Hematopoietic multipotent progenitor cell treated with erythropoietin and hydrocortisone succinate and interleukin-3 and kit ligand, for 8 days (in vitro differentiated cells): ENCODE results near the gene TIMM29.
"Not testable (repeated sequence)": the region's sequence is repeated elsewhere in the genome, so short reads cannot be mapped to it uniquely, and the experiment has no call there.

Experiments used
- DNase-seq: peaks from one replicate; pipeline ENCODE4 v3.0.0-alpha.2; 2015

TIMM29 gene

DNA sequence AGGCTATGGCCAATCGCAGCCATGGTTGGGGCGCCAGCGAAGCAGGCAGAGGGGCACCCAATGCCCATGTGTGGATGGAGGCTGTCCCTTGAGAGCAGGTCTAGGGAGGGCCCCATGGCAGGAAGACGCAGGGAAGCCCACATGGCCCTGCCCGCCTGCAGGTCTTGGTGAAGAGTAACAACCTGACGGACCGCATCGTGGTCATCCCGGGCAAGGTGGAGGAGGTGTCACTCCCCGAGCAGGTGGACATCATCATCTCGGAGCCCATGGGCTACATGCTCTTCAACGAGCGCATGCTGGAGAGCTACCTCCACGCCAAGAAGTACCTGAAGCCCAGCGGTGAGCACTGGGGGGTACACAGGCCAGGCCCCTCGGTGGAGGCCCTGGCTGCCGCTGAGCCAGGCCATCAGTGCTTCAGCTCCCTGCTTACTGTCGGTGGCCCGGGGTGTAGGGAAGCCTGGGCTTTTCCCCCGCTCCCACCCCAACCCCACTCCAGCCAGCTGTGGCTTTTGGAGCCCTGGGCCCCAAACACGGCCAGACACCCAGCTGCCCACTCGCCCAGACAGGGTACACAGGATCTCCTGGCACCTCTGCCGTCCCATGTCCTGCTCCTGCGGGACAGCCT is 14.8 kb upstream of the TIMM29 start:
- no peak for DNase-seq

DNA sequence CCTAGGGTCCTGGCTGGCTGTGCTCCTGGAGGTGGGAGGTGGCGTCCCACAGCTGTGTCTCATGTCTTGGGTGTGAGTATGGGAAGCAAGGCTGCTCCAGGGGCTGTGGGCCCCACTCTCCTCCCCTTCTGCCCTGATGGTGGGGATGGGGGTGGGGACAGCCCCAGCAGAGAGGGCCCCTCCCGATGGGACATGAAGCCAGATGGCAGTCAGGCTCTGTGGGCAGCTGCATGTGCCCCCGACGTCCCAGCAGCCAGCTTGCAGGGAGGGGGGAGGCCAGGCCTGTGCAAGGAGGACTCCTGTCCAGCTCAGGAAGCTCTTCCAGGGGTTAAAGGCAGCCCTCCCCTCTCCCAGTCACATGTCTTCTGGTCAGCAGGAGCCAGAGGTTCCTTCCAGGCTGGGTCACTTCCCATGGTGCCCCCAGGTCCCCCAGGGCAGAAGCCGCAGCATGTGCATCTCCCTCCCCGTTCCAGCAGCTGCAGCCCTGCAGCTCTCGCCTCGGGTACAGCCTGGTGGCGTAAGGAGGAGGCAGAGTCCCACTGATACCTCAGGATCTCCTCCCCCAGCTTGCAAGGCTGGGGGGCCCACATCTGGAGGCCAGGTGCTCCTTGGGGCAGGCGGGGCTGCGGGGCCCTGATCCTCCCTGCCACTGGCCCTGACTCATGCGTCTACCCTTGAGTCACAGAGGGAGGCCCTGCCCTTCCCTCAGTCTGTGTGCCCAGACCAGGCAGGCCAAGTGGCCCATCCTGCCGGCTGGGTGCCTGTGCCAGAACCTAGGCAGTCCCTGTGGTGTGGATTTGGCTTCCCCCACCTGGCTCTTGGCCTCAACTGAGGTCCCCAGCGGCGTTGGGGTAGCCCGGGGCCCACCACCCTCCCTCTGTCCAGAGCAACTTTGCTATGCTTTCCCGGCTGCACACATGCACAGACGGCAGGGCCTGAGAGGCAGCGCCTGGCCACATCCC is 13.2 kb upstream of the TIMM29 start:
- DNase-seq, result no peak

DNA sequence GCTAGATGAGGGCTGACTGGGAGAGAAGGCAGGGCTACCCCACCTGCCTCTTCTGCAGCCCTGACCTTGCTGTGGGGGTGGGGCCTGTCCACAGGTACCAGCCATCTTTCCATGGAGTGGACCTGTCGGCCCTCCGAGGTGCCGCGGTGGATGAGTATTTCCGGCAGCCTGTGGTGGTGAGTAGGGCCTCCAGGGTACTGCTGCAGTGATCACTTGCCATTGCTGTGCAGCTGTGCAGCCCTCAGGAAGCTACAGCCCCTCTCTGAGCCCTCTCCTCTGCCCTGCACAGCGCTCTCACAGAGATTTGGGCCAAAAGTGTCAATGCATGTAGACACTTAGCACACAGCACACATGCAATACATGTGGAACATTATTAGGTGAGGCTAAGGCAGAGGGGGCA is 12.0 kb upstream of the TIMM29 start:
- no peak for DNase-seq

DNA sequence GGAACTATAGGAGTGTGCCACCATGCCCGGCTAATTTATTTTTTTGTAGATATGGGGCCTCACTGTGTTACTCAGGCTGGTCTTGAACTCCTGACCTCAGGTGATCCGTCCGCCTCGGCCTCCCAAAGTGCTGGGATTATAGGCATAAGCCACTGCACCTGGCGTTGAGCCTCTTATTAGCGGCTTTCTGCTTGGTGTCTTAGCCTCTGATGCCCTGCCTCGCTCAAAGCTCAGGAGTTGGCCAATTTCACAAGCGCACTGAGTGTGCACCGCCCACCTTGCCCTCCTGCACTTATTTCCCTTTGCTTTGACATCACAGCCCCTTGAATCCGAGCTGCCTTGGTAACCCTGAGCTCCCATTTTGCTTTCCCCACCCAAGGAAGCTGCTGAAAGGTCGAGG is 10.3 kb upstream of the TIMM29 start:
- DNase-seq, result no peak

DNA sequence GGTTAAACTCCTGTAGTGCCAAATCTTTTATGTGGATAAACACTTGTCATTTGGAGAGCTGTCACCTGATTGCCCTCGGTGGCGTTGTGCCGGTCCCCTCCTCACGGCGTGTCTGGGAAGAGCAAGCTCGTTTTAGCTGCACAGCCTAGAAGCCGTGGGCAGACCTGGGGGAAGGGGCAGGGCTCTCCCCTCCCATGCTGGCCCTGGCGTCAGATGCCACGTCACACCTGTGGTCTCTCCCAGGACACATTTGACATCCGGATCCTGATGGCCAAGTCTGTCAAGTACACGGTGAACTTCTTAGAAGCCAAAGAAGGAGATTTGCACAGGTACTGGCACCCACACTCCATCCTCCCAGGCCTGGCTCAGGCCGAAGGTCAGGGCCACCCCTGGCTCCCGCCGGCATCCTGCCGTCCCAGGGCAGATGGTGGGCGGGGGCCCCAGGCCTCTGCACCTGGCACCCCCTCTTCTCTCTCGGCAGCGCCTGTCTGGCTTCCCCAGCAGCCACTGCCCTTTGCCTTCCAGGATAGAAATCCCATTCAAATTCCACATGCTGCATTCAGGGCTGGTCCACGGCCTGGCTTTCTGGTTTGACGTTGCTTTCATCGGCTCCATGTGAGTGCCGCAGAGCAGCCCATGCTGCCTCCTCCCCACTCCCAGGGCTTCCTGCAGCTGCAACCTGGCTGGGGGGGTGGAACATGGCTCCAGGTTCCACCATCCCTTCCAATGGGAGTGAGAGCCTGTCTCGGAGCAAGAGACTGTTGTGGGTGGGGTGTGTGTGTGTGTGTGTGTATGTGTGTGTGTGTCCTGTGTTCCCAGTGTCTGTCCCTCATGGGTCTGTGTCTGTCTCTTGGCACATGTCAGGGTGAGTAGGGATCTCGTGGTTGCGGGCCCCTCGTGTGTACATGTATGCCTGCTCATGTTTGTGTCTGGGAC is 9.0 kb upstream of the TIMM29 start:
- DNase-seq, result no peak

DNA sequence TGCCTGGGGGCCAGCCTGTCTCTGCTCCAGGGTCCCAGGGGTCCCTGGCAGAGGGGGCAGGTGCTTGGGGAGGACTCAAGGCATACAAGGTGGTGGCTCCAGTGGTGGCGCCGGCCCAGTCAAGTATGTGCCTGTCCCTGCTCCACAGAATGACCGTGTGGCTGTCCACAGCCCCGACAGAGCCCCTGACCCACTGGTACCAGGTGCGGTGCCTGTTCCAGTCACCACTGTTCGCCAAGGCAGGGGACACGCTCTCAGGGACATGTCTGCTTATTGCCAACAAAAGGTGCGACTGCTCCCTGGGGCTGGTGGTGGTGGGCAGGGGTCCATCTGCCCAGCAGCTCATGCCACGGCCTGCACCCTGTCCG is 8.3 kb upstream of the TIMM29 start:
- DNase-seq, result no peak

DNA sequence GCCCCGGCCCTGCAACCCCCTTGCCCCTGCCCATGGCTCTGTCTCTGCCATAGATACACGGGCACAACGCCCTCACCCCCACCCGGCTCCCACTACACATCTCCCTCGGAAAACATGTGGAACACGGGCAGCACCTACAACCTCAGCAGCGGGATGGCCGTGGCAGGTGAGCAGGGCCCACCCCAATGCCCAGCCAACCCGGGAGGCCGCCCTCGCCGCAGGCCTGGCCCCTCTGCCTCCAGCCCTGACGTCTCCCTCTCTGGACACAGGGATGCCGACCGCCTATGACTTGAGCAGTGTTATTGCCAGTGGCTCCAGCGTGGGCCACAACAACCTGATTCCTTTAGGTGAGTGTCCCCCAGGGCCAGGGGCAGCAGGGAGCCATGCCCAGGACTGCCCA is 7.8 kb upstream of the TIMM29 start:
- no peak for DNase-seq

DNA sequence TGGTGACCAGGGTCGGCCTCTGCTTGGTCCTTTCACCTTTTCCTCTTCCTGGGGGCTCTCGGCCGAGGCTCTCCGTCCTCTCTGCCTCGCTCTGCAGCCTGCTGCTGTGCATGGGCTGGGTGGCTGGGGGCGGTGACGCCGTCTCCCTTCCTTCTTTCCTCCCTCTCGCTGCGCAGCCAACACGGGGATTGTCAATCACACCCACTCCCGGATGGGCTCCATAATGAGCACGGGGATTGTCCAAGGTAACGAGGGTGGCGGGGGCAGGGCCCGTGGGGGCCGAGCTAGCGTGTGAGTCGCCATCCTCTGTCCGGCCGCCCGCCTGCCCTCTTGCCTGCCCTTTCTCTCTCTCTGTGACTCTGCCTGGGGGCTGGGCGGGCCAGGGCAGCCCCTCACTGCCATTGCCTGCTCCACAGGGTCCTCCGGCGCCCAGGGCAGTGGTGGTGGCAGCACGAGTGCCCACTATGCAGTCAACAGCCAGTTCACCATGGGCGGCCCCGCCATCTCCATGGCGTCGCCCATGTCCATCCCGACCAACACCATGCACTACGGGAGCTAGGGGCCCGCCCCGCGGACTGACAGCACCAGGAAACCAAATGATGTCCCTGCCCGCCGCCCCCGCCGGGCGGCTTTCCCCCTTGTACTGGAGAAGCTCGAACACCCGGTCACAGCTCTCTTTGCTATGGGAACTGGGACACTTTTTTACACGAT is 7.3 kb upstream of the TIMM29 start:
- DNase-seq, result no peak

DNA sequence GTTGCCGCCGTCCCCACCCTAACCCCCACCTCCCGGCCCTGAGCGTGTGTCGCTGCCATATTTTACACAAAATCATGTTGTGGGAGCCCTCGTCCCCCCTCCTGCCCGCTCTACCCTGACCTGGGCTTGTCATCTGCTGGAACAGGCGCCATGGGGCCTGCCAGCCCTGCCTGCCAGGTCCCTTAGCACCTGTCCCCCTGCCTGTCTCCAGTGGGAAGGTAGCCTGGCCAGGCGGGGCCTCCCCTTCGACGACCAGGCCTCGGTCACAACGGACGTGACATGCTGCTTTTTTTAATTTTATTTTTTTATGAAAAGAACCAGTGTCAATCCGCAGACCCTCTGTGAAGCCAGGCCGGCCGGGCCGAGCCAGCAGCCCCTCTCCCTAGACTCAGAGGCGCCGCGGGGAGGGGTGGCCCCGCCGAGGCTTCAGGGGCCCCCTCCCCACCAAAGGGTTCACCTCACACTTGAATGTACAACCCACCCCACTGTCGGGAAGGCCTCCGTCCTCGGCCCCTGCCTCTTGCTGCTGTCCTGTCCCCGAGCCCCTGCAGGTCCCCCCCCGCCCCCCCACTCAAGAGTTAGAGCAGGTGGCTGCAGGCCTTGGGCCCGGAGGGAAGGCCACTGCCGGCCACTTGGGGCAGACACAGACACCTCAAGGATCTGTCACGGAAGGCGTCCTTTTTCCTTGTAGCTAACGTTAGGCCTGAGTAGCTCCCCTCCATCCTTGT is 6.5 kb upstream of the TIMM29 start:
- DNase-seq, result no peak

DNA sequence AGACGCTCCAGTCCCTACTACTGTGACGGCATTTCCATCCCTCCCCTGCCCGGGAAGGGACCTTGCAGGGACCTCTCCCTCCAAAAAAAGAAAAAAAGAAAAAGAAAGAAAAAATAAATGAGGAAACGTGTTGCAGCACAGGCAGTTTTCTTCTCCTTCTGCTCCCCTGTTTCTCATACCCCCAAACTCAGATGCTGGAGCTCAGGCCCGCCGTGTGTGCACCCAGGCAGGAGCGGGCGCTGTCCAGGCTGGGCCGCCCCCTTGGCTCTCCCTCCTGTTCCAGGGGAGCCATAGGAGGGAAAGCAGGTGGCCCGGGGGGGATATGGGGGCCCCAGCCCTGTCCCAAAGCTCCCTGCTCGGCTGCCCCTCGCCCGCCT is 6.0 kb upstream of the TIMM29 start:
- DNase-seq, result no peak

DNA sequence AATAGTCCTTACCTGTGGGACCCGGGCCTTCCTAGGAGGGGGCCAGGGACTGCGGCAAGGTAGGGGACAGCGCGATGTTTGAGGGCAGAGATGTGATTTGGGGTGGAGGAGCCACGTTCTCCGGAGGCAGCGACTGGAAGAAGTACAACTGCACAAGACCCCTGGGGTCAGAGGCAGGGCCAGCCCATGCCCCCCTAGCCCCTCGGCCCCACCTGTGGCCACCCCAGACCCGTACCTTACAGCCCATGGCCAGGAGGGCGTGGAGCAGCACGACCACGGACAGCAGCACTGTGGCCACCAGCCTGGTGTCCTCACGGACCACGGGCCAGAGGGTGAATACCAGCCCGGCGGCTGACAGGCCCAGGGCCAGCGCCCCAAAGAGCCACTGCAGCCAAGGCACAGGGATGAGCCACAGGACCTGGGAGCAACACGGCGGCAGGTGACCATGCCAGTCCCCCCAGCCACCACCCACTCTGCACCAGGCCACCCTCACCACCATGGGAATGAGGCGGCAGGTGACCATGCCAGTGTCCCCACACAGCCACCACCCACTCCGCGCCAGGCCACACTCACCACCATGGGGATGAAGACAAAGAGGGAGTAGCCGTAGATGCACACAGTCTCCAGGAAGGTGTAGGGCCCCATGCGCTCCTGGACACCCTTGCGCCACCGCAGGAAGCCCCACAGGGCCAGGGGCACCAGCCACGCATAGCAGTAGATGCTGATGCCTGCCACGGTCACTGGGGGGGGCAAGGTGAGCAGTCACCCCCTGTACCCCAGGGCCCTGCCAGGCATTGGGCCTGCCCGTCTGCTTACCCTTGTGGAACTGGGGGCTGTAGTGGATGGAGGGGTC is 5.1 kb upstream of the TIMM29 start:
- no peak for DNase-seq

DNA sequence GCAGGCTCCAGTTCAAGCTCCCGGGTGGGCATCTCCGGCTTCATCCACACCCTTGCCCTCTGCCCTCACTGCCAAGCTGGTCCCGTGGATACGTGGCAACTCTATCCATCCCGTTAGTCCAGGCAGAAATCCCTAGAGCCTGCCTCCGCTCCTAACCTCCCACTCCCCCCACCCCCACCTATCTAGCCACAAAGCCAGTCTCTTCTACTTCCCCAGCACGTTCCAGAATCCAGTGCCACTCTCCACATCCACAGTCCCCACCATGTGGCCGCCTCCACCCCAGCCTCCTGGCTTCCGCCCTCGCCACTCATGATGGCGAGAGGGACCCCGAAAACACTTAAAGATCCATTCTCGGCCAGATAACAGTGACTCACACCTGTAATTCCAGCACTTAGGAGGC is 4.0 kb upstream of the TIMM29 start:
- no peak for DNase-seq

DNA sequence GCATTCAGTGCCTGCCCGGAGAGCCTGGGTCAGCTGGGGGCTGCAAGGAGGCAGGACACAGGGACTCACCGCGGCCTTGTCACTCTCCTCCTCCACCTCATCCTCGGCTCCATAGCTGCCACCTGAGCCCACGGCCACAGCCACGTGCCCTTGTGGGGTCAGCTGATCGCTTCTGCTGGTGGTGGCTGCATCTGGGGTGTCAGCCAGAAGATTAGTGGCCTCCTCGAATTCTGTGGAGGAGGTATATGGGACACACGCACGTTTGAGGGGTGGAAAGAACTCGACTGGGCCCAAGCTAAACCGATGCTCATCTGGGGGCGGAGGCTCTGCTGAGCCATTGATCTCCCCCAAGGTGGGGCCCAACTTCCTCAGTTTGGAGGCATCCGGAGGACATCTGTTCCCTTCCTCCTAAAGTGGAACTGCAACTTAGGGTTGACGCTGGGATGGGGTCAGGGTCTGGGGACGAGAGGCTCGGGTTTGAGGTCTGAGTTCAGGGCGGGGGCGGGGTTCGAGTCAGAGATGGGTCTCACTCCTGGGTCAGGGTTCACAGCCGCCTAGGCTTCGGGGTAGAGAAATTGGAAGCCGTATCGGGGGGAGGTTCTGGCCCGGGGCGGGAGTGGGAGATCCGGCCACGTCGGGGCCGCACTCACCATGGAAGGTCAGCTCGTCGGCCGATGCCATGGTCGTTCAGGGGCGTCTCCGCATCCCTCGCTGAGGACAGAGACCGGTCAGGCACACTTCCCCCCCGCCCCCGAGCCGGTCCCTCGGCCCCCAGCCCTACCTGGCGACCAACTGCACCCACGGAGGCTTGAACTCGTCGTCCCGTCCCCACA is 665 bp upstream of the TIMM29 start:
- peak; percentile 36 for DNase-seq

DNA sequence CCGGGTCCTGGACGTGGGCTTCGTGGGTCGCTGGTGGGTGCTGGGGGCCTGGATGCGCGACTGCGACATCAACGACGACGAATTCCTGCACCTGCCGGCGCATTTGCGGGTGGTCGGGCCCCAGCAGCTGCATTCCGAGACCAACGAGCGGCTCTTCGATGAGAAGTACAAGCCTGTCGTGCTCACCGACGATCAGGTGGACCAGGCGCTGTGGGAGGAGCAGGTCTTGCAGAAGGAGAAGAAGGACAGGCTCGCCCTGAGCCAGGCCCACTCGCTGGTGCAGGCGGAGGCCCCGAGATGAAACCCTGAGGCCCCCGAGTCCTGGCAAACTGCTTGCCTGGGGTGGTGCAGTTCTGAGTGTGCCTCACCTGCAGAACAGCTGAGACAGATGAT is 787 bp downstream of the TIMM29 start:
- DNase-seq, result no peak

DNA sequence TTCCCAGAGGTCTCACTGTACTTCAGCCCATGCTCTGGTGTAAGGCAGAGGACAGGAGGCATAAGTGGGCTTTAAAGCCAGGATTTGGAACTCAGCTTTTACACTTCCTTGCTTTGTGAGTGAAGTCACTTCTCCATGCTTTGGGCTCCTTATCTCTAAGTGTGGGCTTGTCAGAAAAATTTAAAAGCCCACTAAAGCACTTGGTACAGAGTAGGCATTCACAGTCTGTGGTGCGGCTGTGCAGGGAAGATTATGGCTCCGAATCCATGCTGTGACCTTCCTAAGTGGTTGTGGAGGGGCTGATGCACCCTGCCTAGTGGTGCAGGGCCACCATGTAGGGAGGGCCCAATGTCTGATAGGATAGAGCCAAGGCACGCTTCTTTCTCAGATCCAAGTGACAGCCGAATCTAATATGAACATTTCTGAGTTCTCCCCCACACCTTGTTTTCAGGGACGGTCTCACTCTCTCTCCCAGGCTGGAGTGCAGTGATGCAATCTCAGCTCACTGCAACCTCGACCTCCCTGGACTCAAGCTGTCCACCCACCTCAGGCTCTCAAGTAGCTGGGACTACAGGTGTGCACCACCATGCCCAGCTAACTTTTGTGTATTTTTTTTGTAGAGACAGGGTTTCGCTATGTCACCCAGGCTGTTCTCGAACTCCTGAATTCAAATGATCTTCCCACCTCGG is 6.9 kb downstream of the TIMM29 start:
- DNase-seq, result peak; percentile 69

DNA sequence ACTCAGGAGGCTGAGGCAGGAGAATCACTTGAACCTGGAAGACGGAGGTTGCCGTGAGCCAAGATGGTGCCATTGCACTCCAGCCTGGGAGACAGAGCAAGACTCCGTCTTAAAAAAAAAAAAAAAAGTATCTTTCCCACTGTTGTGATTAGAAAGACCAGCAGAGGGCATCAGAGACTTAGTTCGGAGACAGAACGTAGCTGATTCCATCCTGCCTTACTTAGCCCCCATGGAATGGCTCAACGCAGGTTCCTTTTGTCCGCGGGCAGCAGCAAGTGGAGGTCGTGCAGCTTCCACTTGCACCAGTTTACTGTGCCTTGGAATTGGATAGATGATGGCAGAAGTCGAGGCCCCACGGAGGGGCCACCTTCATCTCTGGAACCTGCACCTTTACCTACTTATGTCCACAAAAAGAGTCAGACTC is 8.1 kb downstream of the TIMM29 start:
- DNase-seq, result peak; percentile 86

DNA sequence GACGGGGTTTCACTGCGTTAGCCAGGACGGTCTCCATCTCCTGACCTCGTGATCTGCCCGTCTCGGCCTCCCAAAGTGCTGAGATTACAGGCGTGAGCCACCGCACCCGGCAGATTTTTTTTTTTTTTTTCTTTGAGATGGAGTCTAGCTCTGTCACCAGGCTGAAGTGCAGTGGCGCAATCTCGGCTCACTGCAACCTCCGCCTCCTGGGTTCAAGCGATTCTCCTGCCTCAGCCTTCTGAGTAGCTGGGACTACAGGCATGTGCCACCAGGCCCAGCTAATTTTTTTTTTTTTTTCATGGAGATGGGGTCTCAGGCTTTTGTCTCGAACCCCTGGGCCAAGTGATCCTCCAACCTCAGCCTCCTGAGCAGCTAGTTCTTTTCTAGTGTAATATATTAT is 13.0 kb downstream of the TIMM29 start:
- DNase-seq, result not testable (repeated sequence)

DNA sequence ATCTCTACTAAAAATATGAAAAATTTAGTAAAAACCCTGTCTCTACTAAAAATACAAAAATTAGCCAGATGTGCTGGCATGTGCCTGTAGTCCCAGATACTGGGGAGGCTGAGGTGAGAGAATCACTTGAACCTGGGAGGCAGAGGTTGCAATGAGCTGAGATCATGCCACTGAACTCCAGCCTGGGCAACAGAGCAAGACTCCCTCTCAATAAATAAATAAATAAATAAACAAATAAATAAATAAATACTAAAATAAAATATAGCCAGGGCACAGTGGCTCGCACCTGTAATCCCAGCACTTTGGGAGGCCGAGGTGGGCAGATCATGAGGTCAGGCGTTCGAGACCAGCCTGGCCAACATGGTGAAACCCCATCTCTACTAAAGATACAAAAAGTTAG is 14.8 kb downstream of the TIMM29 start:
- DNase-seq, result not testable (repeated sequence)

DNA sequence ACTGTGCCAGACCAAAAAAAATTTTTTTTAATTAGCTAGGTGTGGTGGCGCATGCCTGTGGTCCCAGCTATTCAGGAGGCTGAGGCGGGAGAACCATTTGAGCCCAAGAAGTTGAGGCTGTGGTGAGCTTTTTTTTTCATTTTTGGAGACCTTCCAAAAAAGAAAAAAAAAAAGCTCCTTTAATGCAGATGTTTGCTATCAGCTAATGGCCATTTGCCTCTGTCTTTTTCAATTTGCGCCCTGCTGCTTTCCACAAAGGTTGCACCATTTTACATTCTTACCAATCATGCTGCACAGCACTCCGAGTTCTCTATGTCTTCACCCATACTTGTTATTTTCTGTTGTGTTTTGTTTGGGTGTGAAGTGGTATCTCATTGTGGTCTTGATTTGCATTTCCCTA is 16.7 kb downstream of the TIMM29 start:
- DNase-seq, result peak; percentile 46
